Activated CD4-positive, CD25-positive, alpha-beta regulatory T cell treated with anti-CD3 and anti-CD28 coated beads, Interleukin-2, amount 50 U/mL, for 72 hours (primary cell): Measurements from ENCODE around the gene CBX3.
"Not testable (repeated sequence)": the region's sequence is repeated elsewhere in the genome, so short reads cannot be mapped to it uniquely, and the experiment has no call there.

Source experiments
- DNase-seq: peaks from one replicate; pipeline ENCODE4 v3.0.0; 2021

CBX3 gene

GRCh38 chr7:26171601-26172000 is 29.9 kb upstream of the CBX3 start:
- DNase-seq, result no peak

DNA sequence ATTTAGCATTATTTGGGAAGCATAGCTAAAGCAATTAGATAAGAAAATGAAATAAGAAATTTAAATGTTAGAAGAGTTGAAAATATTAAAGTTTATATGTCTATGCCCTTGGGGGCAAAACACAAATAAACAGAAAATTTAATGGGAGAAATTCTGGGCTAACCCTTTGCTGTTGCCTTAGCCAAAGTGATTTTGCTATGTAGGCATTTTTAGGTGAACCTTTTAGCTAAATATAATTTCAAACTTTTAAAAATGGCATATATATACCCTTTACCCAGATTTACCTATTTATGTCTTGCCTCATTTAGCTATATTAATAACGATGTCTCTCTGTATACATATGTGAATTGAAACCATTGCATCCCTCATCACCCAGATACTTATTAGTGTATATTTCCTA is 29.5 kb upstream of the CBX3 start:
- no peak for DNase-seq

DNA sequence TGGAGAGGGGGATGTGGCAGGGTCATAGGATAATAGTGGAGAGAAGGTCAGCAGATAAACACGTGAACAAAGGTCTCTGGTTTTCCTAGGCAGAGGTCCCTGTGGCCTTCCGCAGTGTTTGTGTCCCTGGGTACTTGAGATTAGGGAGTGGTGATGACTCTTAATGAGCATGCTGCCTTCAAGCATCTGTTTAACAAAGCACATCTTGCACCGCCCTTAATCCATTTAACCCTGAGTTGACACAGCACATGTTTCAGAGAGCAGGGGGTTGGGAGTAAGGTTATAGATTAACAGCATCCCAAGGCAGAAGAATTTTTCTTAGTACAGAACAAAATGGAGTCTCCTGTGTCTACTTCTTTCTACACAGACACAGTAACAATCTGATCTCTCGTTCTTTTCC is 25.6 kb upstream of the CBX3 start:
- DNase-seq, result not testable (repeated sequence)

DNA sequence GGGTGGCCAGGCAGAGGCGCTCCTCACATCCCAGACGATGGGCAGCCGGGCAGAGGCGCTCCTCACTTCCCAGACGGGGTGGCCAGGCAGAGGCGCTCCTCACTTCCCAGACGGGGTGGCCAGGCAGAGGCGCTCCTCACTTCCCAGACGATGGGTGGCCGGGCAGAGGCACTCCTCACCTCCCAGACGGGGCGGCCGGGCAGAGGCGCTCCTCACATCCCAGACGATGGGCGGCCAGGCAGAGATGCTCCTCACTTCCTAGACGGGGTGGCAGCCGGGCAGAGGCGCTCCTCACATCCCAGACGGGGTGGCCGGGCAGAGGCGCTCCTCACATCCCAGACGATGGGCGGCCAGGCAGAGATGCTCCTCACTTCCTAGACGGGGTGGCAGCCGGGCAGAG is 24.8 kb upstream of the CBX3 start:
- not testable (repeated sequence) for DNase-seq

DNA sequence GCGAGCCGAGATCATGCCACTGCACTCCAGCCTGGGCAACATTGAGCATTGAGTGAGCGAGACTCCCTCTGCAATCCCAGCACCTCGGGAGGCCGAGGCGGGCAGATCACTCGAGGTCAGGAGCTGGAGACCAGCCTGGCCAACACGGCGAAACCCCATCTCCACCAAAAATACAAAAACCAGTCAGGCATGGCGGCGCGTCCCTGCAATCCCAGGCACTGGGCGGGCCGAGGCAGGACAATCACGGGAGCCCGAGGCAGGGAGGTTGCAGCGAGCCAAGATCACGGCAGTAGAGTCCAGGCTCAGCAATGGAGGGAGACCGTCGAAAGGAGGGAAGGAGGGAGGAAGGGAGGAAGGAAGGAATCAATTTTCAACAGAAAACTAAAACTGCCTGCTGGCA is 24.3 kb upstream of the CBX3 start:
- not testable (repeated sequence) for DNase-seq

GRCh38 chr7:26178272-26178960 is 23.1 kb upstream of the CBX3 start:
- DNase-seq, result no peak

DNA sequence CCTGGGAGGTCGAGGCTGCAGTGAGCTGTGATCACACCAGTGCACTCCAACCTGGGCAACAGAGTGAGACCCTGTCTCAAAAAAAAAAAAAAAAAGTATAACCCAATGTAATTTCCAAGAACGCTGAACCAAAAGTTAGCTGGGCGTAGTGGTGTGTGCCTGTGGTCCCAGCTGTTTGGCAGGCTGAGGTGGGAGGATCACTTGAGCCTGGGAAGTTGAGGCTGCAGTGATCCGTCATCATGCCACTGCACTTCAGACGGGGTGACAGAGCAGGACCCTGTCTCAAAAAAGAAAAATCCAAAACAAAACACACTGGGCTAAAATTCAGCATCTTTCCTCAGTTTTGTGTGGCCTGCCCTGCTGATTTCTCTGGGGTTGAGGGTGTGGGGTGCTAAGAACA is 22.1 kb upstream of the CBX3 start:
- no peak for DNase-seq

GRCh38 chr7:26179826-26180497 is 21.6 kb upstream of the CBX3 start:
- no peak for DNase-seq

GRCh38 chr7:26180792-26181198 is 20.8 kb upstream of the CBX3 start:
- no peak for DNase-seq

DNA sequence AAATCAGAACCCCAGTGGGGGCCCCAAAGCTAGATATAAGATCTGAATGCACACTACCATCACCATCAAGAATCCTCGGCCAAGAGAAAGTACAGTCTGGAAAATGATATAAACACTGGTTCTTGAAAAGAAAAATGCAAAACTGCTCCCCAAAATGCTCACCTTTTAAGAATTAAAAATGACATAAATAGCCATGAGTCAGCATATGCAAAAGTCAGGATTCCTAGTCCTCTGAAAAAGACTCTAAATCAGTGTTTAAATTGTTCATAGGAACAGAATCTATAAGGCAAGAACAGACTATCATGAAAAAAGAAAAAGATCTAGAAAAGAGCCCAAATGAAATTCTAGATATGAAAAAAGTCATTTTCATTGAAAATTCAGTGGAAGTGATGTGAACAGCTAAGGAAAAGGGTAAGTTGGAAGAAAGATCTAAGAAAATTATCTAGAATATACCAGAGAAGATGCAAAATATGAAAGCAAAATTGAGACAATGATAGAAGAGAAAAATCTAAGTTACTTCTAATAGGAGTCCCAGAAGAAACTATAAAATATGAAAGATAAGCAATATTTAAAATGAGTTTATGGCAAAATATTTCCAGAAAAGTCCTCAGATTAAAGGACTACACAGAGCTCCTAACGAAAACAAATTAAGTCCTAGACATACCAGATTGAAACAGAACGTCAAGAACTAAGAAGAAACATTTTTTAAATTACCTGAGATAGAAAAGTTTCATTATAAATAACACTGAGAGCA is 19.9 kb upstream of the CBX3 start:
- no peak for DNase-seq

DNA sequence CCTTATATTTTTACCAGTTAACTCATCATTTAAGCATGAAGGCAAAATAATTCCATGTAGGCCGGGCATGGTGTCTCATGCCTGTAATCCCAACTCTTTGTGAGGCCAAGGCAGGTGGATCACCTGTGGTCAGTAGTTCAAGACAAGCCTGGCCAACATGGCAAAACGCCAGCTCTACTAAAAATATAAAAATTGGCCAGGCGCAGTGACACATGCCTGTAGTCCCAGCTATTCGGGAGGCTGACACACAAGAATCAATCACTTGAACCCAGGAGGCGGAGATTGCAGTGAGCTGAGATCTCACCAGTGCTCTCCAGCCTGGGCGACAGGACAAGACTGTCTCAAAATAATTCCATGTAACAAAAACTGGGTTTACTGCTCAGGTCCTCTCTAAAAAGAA is 19.3 kb upstream of the CBX3 start:
- no peak for DNase-seq

GRCh38 chr7:26182706-26183105 is 18.8 kb upstream of the CBX3 start:
- no peak for DNase-seq

GRCh38 chr7:26183545-26184280 is 17.8 kb upstream of the CBX3 start:
- no peak for DNase-seq

DNA sequence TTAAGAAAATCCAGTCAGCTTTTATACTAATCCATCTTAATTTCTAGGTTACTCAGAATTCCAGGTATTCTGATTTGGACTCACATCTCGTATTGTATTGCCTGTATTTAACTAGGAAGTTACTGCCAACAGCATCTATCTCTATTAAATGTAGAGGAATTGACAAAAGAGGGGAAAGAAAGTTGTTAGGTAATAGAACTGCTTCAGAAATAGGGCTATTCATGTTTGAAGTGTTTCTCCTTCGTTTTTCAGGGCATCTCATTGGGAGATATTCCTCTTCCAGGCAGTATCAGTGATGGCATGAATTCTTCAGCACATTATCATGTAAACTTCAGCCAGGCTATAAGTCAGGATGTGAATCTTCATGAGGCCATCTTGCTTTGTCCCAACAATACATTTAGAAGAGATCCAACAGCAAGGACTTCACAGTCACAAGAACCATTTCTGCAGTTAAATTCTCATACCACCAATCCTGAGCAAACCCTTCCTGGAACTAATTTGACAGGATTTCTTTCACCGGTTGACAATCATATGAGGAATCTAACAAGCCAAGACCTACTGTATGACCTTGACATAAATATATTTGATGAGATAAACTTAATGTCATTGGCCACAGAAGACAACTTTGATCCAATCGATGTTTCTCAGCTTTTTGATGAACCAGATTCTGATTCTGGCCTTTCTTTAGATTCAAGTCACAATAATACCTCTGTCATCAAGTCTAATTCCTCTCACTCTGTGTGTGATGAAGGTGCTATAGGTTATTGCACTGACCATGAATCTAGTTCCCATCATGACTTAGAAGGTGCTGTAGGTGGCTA is 17.1 kb upstream of the CBX3 start:
- DNase-seq, result not testable (repeated sequence)

- no peak for DNase-seq
Measured at GRCh38 chr7:26185131-26185843, 16.3 kb upstream of the CBX3 start.

GRCh38 chr7:26185844-26186180 is 15.7 kb upstream of the CBX3 start:
- no peak for DNase-seq

DNA sequence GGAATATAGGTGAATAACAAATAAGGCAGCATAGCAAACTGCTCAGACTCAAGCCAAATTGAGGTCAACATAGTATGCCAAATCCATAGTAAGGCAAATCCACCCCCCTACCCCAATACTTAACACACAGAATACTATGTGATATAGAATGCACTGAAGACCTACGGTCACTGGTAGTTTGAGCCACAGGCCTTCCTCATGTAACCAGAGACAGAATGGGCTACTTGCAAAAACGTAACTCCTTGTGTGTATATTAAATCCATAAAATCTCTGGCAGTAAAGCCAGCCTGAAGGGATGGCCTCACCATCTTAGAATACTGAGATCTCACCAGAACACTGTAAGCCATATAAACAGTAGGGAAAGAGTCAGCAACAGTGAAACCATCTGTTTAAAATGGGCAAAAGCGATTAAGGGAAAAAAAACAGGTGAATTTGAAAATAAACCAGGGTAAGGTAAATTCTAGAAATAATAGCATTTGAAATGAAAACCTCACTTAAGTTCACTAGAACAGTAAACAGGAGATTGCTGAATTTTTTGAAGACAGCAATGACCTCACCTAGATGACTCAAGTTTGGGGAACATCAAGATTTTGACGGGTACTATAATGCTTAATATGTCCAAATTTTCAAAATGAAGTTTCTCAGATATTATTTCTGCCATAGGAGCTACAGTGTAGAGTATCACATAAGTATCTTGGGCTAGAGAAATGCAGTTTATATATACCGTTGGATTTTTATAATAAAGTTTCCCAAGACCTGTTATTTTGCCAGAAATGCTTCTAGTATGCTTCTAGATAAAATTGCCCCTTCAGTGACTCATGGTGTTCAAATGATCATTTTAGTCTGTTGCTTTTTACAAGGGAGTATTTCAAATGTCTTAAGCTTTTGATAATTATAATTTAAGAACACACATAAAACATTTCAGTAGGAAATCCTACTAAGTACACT is 14.9 kb upstream of the CBX3 start:
- DNase-seq, result no peak

DNA sequence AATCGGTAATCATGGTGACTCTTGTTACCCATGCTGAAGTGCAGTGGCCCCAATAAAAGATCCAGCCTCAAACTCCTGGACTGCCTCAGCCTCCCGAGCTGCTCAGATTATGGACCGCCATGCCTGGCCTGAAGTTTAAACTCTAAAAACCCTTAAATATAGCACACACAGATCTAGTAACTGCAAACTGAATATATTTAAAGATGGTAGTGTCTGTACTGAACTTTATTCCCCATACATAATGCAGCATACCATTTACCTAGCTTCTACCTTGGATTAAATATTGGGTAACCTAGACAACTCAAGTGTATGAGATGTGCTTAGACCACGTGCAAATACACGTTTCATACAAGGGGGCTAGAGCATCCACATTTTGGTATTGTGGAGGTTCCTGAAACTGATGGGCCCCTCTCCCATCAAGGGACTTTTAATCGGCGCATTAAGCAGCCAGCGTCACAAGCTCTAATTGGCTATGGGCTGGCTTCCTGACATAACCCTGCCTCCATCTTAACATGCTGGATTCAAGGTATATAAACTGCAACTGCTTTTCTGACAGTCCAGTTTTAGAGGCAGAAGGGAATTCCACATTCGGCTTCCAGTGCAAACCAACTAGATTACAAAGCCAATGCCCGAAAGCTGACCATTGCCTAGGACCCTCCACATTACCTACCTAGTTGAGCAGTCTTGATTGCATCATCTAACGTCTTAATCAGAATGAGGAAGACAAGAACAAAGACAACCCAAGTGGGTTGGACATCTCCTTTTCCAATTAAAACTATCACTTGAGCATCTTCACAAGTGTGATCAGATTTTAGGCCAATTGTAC is 14.0 kb upstream of the CBX3 start:
- DNase-seq, result no peak

DNA sequence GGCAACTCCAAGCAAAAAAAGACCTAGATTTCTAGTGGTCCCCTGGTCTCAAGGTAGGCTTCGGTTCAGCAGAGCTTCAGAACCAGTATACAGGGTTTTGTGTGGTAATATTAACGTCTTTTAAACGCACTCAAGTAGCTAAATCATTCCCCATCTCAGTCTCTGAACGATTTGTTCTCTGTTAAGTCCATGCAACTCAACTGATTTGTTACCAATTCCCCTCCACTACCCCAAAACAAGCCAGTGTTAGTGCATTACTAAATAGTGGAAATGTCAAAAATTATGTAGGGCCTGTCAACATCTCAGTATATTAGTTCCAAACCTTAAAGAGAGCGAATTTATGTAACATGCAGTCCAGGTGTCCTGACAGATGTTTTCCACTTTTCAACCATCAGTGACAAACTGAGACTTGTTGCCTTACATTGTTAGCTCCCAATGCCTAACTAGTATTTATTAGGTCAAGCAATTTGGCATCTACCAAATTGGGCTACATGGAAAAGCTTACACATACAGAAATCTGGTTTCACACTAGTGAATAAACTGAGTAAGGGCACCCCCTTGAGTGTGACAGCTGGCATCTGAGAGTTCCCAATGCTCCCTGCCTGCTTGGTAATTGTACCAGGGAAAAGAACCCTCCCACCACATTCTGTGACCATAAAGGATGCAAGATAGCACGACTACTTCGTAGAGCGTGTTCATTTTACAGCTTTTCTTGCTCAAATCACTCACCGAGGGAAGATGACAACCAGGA is 13.2 kb upstream of the CBX3 start:
- no peak for DNase-seq
